Measurements from ENCODE around the gene RPS10.

RPS10 gene

GRCh38 chr6:34455831-34456230 lies 30.0 kb upstream of the RPS10 start:
- DNase-seq = no peak
- in situ Hi-C loops (cut with MboI; ENCODE audit: low pct_unique_long_range_greater_than_20kb, low sequenced_read_pairs) = no loop called here

- in situ Hi-C loops (cut with MboI; ENCODE audit: low pct_unique_long_range_greater_than_20kb, low sequenced_read_pairs) = no loop called here
- DNase-seq = no peak
Measured at GRCh38 chr6:34451192-34451591, 25.3 kb upstream of the RPS10 start.

GRCh38 chr6:34447910-34448309 lies 22.0 kb upstream of the RPS10 start:
- peak; percentile 76 for DNase-seq
- in situ Hi-C loops (cut with MboI; ENCODE audit: low pct_unique_long_range_greater_than_20kb, low sequenced_read_pairs) = no loop called here

- no peak for DNase-seq
- in situ Hi-C loops (cut with MboI; ENCODE audit: low pct_unique_long_range_greater_than_20kb, low sequenced_read_pairs) = no loop called here
Measured at GRCh38 chr6:34447386-34447785, 21.5 kb upstream of the RPS10 start.

- no peak for DNase-seq
- in situ Hi-C loops (cut with MboI; ENCODE audit: low pct_unique_long_range_greater_than_20kb, low sequenced_read_pairs) = no loop called here
Measured at GRCh38 chr6:34445313-34445860, 19.5 kb upstream of the RPS10 start.

GRCh38 chr6:34441526-34441925 lies 15.7 kb upstream of the RPS10 start:
- in situ Hi-C loops (cut with MboI; ENCODE audit: low pct_unique_long_range_greater_than_20kb, low sequenced_read_pairs) = no loop called here
- no peak for DNase-seq

- in situ Hi-C loops (cut with MboI; ENCODE audit: low pct_unique_long_range_greater_than_20kb, low sequenced_read_pairs) = no loop called here
- no peak for DNase-seq
Measured at GRCh38 chr6:34439442-34439841, 13.6 kb upstream of the RPS10 start.

- in situ Hi-C loops (cut with MboI; ENCODE audit: low pct_unique_long_range_greater_than_20kb, low sequenced_read_pairs) = no loop called here
- no peak for DNase-seq
Measured at GRCh38 chr6:34438705-34439104, 12.8 kb upstream of the RPS10 start.

GRCh38 chr6:34437644-34437970 lies 11.7 kb upstream of the RPS10 start:
- in situ Hi-C loops (cut with MboI; ENCODE audit: low pct_unique_long_range_greater_than_20kb, low sequenced_read_pairs) = no loop called here
- no peak for DNase-seq

GRCh38 chr6:34436803-34437643 lies 11.2 kb upstream of the RPS10 start:
- no peak for DNase-seq
- in situ Hi-C loops (cut with MboI; ENCODE audit: low pct_unique_long_range_greater_than_20kb, low sequenced_read_pairs) = no loop called here

- in situ Hi-C loops (cut with MboI; ENCODE audit: low pct_unique_long_range_greater_than_20kb, low sequenced_read_pairs) = no loop called here
Measured at GRCh38 chr6:34435916-34436315, 10.0 kb upstream of the RPS10 start.

GRCh38 chr6:34425132-34425497 lies 754 bp downstream of the RPS10 start:
- in situ Hi-C loops (cut with MboI; ENCODE audit: low pct_unique_long_range_greater_than_20kb, low sequenced_read_pairs) = no loop called here

More at GRCh38 chr6:34435916-34436315, 10.0 kb upstream of the RPS10 start:
- DNase-seq = no peak

GRCh38 chr6:34424200-34425131 lies 1.4 kb downstream of the RPS10 start:
- DNase-seq = no peak
- in situ Hi-C loops (cut with MboI; ENCODE audit: low pct_unique_long_range_greater_than_20kb, low sequenced_read_pairs) = loop anchor here (25.0 kb wide), 1 partner anchor 187 kb away; the partner anchor contains the start of genes HMGA1 and SMIM29

More at GRCh38 chr6:34425132-34425497, 754 bp downstream of the RPS10 start:
- peak; percentile 26 for DNase-seq

GRCh38 chr6:34423254-34423653 lies 2.6 kb downstream of the RPS10 start:
- in situ Hi-C loops (cut with MboI; ENCODE audit: low pct_unique_long_range_greater_than_20kb, low sequenced_read_pairs) = loop anchor here (25.0 kb wide), 1 partner anchor 186 kb away; the partner anchor contains the start of genes HMGA1 and SMIM29
- DNase-seq = no peak

GRCh38 chr6:34418367-34418766 lies 7.5 kb downstream of the RPS10 start:
- no peak for DNase-seq
- in situ Hi-C loops (cut with MboI; ENCODE audit: low pct_unique_long_range_greater_than_20kb, low sequenced_read_pairs) = loop anchor here (25.0 kb wide), 1 partner anchor 181 kb away; the partner anchor contains the start of genes HMGA1 and SMIM29

GRCh38 chr6:34416877-34417371 lies 8.9 kb downstream of the RPS10 start:
- in situ Hi-C loops (cut with MboI; ENCODE audit: low pct_unique_long_range_greater_than_20kb, low sequenced_read_pairs) = loop anchor here (25.0 kb wide), 1 partner anchor 180 kb away; the partner anchor contains the start of genes HMGA1 and SMIM29
- no peak for DNase-seq

GRCh38 chr6:34414999-34415858 lies 10.6 kb downstream of the RPS10 start:
- in situ Hi-C loops (cut with MboI; ENCODE audit: low pct_unique_long_range_greater_than_20kb, low sequenced_read_pairs) = loop anchor here (25.0 kb wide), 1 partner anchor 178 kb away; the partner anchor contains the start of genes HMGA1 and SMIM29

GRCh38 chr6:34412643-34413214 lies 13.1 kb downstream of the RPS10 start:
- DNase-seq = no peak
- in situ Hi-C loops (cut with MboI; ENCODE audit: low pct_unique_long_range_greater_than_20kb, low sequenced_read_pairs) = loop anchor here (25.0 kb wide), 1 partner anchor 175 kb away; the partner anchor contains the start of genes HMGA1 and SMIM29

More at GRCh38 chr6:34414999-34415858, 10.6 kb downstream of the RPS10 start:
- peak; percentile 86 for DNase-seq
